HG02870 (cell line): ENCODE data around the gene HDAC8.
A peak's percentile ranks its signal among the peaks of the same experiment; 100 is the strongest.

Experiments used
- ATAC-seq: cut with Tn5 transposase; IDR thresholded peaks from one replicate; pipeline ENCODE4 v1.9.1; 2021; ENCODE audit warnings: mild to moderate bottlenecking, moderate library complexity; ENCODE audit not compliant: unreplicated experiment

The HDAC8 gene

DNA sequence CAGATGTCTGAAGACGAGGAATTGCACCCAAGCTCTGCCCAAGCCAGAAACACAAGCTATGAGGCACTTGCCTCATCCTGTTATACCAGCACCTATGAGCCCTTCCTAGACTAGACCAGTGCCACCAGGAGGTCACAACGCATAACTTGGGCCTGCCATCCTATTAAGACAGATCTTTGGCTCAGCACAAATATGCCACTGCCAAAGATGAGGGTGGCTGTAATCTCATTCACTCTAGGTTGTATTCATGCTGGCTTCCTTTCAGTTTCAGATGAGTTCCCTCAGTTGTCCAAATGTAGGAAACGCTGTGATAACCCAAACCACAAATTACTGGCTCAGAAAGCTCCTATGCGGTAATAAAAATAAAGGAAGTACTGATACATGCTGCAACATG, 190.4 kb downstream of the HDAC8 start:
- ATAC-seq = no peak

DNA sequence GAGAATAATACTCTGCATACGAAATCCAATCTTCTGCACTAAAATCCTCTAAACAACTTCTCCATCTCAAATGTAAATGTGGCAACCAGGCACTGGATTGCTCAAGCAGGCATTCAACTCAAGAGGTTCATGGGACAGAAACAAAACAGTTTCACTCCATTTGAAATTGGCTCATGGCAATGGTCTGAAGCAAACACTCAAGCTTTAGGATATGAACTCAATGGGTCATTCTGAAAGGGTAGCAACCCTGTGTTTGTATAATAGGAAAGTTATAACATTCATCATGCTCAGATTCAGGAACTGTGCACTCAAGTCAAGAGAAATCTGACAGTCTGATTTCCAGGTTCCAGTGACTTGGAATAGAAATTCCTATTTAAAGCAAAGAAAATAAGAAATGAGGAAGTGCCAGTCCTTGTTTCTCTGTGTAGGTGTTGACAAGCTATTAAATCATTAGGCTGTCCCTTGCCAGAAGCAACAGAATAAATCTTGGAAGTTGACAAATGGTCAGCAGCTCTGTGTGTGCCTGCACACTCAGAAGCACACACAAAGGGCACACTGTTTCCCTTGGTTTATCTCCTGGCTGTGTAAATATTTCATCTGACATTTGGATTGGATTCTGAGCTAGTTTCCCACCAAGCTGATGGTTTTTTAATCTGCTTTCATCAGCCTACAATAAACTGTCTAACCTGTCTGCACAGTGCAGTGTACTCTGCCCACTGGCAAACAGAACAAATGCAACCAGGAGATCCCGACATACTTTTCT, 191.0 kb downstream of the HDAC8 start:
- ATAC-seq = no peak

DNA sequence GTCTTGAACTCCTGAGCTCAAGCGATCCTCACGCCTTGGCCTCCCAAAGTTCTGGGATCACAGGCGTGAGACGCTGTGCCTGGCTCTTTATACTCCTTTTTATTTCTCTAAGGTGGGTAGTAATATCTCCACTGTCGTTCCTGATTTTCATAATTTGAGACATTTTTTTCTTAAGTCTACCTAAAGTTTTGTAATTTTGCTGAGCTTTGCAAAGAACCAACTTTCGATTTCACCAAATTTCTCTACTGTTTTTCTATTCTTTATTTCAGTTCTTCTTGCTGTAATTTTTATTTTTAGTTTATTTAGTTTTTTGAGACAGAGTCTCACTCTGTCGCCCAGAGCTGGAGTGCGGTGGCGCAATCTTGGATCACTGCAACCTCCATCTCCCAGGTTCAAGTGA, 196.5 kb downstream of the HDAC8 start:
- ATAC-seq = no peak

DNA sequence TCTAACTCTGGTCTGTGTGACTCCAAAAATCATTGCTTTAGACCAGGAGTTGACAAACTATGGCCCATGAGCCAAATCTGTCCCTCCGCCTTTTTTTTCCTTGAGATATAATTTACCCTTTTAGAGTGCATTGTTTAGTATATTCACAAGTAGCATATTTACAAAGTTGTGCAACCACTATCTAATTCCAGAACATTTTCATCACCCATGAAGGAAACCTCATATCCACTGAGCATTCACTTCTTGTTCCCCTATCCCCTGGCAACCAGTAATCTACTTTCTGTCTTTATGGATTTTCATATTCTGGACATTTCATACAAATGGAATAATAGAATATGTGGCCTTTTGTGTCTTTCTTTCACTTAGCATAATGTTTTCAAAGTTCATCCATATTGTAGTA, 199.5 kb downstream of the HDAC8 start:
- no peak for ATAC-seq

DNA sequence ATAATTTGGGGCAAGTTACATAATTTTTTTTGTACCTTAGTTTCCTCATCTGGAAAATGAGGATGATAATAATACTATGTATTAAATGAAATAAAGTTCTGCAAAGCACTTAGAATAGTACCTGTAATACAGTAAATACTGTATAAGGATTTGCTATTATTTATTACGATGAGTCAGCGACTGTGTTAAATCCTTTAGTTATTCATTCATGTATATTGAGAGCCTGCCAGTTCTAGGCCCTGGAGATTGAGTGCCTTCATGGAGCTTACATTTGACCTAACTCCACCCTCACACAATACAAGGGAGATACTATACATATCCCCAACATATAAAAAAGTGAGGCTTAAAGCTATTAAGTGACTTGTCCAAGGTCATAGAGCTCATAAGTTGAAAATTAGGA, 199.9 kb downstream of the HDAC8 start:
- ATAC-seq = no peak

DNA sequence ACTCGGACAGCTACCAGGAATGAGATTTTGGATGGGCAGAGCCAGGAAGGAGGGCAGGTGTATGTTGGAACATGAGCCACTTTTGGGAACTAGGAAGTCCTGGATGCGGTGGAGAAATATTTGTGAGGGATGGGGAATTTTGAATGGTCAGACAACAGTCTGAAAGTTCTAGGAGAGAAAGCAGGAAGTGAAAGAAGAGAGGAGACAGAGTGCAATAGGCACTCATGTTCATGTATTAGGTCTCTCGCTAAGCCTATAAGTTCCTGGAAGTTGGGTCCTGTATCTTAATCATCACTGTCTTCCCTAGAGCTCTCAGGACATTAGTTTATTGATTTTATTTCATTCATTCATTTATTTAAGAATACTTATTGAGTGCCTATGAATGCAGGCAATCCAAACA, 201.2 kb downstream of the HDAC8 start:
- ATAC-seq = peak; percentile 71

DNA sequence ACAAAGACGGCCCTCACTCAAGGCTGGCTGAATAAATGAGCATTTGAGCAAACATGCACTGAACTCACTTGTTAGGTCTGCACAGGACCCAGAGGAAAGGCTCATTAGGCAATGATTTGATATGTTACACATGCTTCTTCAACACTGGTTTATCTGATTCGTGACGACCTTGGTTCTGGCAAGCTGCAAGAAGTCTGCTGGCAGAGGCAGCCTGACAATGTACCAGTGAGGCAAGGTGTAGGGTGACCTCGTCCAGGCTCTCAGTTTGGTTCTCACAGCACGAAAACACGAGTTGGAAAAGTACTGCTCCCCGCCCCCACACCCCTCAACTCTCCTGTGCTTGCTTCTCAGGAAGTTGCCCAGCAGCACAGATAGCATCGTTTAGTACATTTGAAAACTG, 203.8 kb downstream of the HDAC8 start:
- ATAC-seq = no peak

DNA sequence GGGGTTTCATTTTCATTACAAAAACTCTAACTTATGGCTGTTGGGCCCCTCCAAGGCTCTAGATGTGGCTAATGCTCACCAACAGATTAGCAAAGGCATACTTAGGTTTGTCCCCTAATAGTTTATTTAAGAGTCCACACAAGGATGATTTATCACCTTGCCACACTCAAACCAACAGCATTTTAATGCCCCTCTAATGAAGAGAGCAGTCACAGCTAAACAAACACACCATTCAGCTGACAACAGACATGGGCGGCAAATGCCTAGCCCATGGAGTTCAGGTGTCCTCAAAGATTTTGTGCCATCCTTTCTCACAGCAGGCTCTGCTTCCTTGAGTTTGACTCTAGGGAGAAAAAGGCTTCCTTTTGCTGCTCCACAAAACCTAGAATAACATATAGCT, 205.1 kb downstream of the HDAC8 start:
- ATAC-seq = no peak

DNA sequence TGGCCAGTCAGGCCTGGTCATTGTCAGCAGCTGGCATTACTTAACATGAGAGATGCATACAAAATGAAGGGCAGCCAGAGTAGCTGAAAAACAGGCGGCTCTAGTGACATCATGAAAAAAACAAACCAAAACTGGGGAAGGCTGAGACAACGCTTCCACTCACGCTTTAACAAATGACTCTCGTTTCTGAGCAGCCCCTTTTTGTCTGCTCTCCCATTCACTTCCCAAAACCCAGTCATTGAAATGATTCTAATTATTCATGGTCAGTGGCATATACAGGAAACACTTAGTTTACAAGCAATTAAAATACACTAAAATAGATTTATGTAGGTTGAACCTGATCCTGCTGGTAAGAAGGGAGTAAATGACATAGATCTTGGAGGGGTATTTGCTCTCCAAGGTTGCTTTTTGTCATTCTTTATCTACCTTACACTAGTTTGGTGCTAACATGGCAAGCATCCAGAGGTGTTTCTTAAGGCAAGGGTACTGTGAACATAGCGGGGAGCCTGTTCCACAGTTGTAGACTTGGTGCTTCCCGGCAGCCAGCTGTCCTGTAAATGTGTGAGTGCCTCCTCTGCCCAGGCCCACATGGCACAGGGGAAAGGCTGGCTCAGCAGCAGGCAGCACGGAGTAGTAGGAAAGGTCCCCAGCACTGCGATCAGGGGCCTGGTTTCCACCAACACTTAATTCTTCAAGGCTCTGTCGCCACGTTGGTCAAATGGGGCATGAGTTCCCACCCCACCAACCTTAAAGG, 205.8 kb downstream of the HDAC8 start:
- no peak for ATAC-seq

DNA sequence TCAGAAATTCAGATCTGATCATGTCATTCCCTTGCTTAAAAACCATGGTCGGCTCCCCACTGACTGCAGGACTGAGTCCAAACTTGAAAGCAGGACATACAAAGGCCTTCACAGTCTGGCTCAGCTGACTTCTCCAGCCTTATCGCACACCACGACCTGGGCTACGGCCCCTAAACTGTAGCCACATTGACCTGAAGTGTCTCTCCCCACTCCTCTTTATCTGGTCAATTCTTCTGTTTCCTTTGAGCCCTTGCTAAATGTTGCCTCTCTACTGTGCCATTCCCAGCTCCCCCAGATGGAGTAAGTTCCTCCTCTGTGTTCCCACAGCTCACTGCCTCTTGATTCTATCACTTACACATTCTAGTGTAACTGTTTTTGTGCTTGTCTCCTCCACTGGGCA, 206.5 kb downstream of the HDAC8 start:
- ATAC-seq = no peak

DNA sequence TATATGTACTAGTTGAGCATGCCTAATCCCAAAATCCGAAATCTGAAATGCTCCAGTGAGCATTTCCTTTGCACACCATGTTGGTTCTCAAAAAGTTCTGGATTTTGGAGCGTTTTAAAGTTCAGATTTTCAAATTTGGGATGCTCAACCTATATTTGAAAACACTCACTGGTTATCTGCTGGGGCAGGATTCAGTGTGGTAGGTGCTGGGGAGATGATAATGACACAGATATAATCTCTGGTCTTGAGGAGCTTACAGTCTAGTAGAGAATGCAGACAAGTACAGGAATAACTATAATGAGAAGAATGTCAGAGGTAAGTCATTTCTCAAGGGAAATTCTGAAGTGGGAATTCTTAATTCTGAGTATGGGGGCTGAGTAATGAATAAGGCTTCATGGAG, 207.5 kb downstream of the HDAC8 start:
- no peak for ATAC-seq

DNA sequence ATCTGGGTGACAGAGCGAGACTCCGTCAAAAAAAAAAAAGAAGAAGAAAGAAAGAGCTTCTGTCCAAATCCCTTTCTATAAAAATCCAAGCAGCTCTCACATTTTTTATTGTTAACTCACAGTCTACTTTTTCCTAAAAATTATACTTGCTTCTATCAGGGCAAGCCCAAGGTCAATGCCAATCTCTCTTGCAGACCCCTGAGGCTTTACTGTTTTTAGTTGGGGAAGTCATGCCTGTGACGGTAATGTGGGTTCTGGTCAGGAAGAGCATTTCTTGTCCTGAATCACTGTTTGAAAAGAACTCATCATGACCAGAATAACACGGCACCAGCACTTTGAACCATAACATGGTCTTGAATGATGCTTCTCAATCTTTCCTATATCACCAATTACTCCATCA, 212.3 kb downstream of the HDAC8 start:
- no peak for ATAC-seq

DNA sequence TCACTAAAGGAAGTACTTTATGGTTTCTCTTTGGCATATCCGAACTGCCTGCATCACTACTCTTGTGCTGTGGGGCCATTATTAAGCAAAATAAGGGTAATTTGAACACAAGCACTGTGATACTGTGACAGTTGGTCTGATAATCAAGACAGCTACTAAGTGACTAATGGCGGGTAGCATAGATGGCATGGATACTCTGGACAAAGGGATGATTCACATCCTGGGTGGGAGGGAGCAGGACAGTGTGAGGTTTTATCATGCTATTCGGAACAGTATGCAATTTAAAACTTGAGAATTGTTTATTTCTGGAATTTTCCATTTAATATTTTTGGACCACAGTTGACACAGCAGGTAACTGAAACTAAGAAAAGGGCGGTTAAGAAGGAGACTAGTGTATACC, 214.3 kb downstream of the HDAC8 start:
- ATAC-seq = no peak

DNA sequence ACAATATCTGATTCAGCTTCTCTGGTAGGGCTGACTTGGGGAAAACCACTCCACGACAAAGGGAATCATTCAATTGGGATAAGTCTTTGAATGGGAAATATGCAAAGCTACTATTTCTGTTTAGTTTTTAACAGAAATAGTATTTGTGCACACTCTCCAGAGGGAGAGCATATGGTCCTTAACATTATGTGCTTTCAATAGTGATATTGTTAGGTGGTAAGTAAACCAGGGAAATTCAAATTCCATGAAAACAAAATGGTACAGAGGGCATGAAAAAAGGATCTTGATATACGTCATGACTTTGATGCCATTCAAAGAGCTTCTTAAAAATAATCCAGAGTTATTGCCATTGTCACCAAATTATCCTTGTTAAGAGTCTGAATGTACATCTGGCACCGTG, 219.9 kb downstream of the HDAC8 start:
- ATAC-seq = no peak

DNA sequence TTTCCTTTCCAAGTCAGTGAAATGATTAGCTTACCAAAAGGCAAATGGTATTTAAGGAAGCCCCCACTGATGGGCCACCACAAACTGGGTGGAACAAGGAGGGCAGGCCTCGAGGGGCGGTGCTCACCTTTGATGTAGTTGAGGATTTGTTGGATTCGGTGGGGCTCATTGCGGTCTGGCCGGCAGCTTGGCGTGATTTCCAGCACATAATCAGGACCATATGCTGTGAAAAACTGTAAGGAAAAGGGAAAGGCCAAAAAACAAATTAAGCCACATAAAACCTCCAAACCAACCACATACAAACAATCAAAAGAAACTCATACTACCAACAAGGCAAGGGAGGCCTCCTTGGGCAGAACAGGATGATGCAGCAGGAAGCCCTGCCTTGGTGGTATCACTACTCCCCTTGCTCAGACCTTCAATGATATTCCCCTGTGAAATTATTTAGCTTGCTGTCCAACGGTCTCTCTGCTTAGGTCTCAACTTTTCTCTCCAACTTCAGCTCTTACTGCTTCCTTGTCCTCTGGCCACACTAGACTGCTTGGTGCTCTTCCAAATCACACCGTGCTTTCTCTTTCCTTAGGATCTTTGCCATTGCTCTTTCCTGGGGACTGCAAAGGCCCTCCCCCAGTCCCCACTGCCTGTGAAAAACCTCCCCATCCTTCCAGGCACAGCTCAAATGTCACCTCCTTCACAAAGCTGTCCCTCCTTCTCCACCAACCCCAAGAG, 220.9 kb downstream of the HDAC8 start:
- ATAC-seq = no peak

DNA sequence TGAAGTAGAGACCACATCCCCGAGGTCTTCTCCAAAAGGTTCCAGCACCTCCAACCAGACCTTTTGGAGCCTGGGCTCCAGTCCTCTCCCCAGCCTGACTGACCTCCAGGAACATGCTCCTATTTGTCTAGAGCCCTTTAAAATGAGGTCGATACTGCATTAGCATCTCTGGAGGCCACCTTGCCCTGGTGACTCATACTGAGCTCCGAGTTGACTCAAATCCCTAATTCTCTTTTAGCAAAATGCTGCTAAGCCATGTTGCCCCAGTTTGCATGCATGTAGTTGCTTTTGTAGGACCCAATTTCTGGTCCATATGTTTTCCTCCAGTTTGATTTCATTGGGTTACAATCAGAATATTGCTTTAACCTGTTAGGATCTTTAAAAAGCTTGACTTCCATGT, 223.5 kb downstream of the HDAC8 start:
- peak; percentile 99 for ATAC-seq

DNA sequence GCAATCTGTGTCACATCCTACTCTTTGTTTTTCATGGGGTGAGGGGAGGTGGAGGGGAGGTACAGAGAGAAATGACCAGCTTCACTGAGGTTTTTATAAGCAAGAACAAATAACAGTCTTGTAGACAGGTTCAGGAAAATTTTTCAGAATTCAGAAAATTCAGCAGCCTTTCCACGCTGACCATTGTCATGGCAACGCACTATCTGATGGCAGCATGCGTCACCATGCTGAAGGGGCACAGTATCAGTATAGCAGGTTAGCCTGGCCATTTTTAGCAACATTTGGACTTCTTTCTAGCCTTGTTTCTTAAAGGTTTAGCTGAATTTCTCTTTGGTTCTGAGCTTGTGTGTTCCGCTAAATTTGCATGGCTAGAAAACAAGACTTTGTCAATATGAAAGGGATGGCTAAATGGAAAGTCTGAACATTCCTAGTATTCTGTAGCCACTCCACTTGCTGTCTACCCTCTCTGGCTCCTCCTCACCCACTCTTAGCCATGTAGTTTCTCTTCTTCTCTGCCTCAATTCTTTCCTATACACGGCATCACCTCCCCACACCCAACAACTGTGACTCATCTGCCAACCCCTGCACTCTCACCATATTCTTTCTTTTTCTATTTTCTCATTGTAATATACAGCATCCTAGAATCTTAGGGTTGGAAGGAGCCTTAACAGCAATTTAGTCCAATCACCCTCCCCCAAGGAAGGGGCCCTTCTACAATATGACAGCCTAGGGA, 224.2 kb downstream of the HDAC8 start:
- ATAC-seq = no peak

DNA sequence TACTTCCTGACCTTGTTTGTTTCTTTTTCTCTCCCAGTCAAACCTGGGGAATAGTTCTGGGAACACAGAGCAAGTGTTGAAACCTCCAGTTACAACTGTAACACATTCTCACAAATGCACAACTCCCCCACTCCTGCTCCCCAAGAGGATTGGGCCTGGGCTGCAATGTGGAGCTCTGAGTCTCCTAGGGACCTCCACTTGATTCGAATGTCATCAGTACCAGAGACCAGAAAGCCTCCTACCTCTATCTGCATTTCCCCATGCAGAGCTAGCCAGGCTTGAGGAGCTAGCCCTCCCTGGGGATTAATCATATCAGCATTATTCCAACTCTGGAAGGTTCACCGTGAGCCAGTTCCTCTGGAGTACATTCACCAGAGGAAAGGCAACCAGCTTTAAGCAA, 225.3 kb downstream of the HDAC8 start:
- ATAC-seq = no peak

DNA sequence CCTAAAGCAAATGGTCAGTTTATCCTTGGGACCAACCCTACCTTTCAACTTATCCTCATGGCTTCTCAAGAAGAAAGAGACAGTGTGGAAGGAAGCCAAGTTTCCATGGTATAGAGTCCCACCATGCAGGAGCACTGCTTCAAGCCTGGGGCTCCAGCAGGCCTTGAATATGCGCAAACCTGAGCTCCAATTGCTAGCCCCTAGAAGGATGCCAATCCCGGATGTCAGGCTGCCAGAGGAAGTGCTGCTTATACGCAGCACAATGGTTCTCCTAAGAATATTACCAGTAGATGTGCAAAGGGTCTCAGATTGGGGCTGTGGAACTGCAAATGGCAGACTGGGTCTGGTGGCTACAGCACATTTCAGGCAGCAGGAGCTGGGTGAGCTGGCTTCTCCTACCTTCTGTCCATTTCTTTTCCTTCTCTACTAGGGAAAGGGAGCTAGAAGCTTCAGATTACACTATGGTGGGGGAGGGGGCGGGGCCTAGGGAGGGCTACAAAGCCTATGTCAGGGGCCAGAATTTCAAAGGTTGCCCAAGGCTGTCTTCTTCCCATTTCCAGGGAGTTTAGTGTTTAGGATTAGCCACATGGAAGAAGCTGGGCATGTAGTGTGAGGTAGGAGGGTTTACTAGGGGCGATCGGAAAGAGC, 226.2 kb downstream of the HDAC8 start:
- ATAC-seq = no peak

DNA sequence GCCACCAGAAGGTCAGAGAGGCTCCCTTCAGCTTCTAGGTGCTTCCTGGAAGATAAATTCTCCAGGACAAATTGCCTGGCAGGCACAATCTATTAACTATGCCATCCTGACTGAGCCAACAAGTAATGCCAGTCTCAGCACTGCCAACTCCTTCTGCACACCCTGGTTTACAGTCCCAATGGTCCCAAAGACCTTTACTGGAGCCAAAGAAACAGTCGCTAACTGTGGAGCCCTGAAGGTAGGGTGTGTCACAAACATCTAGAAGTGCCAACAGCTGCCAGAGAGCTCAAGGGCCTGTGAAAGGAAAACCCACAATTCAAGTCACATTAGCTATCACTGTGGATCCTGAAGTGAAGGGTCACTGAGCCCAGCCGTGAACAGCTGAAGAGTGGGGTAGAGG, 232.0 kb downstream of the HDAC8 start:
- no peak for ATAC-seq

DNA sequence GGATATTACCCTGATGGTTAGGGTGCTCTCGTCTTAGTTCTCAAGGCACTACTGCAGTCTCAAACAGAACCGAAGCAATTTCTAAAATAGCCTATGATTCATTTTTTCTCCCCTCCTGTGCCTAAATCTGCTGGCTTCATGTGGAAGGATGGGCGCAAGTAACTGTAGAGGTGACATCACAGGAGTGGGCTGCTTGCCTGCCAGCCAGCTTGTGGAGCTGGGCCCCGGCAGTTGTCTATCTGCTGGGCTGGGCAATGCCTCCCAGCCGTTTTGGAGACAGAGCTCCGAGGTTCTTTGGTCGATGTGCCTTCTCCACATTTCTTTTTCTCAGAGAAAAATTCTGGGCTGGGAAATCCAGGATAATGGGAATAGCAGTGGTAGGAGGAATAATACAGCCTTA, 232.6 kb downstream of the HDAC8 start:
- ATAC-seq = no peak
